Gastroesophageal sphincter (tissue), 4 donors: ENCODE data around the gene CD1C. TPM values are rescaled to one million over a fixed set of nuclear protein-coding genes. Genes with fewer than 3 reads are reported as not detected.

Experiments
- ATAC-seq: fragments of 150-250 bp; one replicate; pipeline ENCODE4 v1.9.1; 2016; ENCODE audit warnings: mild to moderate bottlenecking, moderate library complexity
- H3K27ac ChIP-seq, 4 donors: fragments of 200-600 bp; sonication (generic) in 3 of 4; 1 replicate in 3 of 4; 2 replicates in 1 of 4; pipeline ENCODE4 v1.5.1; 2016 to 2019
- H3K27me3 ChIP-seq: fragments of 200-600 bp; sonication (generic); one replicate; pipeline ENCODE4 v1.5.1; 2019
- H3K36me3 ChIP-seq, 2 donors: fragments of 200-600 bp; sonication (generic); one replicate each; pipeline ENCODE4 v1.5.1; 2019; ENCODE audit warnings: control low read depth in 1 of 2
- H3K4me1 ChIP-seq, 3 donors: fragments of 200-600 bp; sonication (generic); 1 replicate in 2 of 3; 2 replicates in 1 of 3; pipeline ENCODE4 v1.5.1; 2016 to 2019; ENCODE audit warnings: control low read depth in 2 of 3
- H3K4me3 ChIP-seq, 2 donors: fragments of 200-600 bp; sonication (generic); one replicate each; pipeline ENCODE4 v1.5.1; 2019; ENCODE audit warnings: mild to moderate bottlenecking in 1 of 2, moderate library complexity in 1 of 2
- H3K9me3 ChIP-seq, 3 donors: fragments of 200-600 bp; sonication (generic); one replicate each; pipeline ENCODE4 v1.5.1; 2017 to 2019; ENCODE audit warnings: control low read depth in 2 of 3
- EP300 ChIP-seq: sonication (generic); formaldehyde crosslinking; IDR thresholded peaks from one replicate; pipeline ENCODE4 v1.6.1; 2017; ENCODE audit warnings: antibody characterized with exemption, mild to moderate bottlenecking
- POLR2A ChIP-seq, 2 donors: fragments of 450-650 bp; IDR thresholded peaks; one replicate each; pipeline ENCODE4 v1.6.1; 2017; ENCODE audit warnings: antibody characterized with exemption in 2 of 2, mild to moderate bottlenecking in 2 of 2, moderate library complexity in 1 of 2
- POLR2AphosphoS5 ChIP-seq: sonication (generic); formaldehyde crosslinking; IDR thresholded peaks from one replicate; pipeline ENCODE4 v1.6.1; 2017; ENCODE audit warnings: antibody characterized with exemption
- WGBS, 2 donors: methylation state at CpG; one replicate each; pipeline ENCODE4 v1.1.5; 2018; ENCODE audit warnings: low coverage in 1 of 2; 5-methylcytosine and 5-hydroxymethylcytosine counted together
- total RNA-seq, 4 donors: library from RNA; depleted of rRNA; stranded (reverse); fragments of >200 nt; gene quantifications; one replicate each; pipeline ENCODE4 v1.1.0, GENCODE V29; 2016
- TF ChIP-seq, protein P1 (sequence below), 4 experiments: fragments of 200-600 bp in 2 of 4; fragments of 450-650 bp in 2 of 4; sonication (generic) in 1 of 4; IDR thresholded peaks; one replicate each; pipeline ENCODE4 v1.5.1; 2017 to 2019; ENCODE audit warnings: antibody characterized with exemption in 4 of 4, mild to moderate bottlenecking in 2 of 4, moderate library complexity in 2 of 4

Gene CD1C
- total RNA-seq: 1 to 10 TPM in 1 of 4 donors, not detected in 3; 1.8 TPM

DNA sequence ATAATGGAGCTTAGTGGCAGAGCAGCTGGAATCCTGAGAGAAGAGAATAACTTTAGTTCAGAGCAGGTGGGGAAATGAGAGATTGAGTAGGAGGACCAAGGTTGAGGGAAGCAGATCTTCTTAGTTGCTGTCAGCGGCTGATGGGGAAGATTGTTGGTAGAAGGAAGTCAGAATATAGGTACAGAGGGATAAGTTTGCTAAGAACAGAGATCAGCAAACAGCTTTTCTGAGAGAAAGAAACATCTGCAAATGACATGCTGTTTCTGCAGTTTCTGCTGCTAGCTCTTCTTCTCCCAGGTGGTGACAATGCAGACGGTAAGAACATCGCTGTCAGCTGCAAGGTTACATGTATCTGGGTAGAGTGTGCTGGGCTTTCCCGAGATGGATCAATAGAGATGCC, at the start of gene CD1C:
Gene CD1C, plus strand, starts transcription at position 113 of the 400 bp plus-strand sequence. Its CDS starts 142 bp downstream, at position 255.
- TF ChIP-seq EP300 (no peak), POLR2AphosphoS5 (no peak), POLR2A (IDR thresholded peaks at IDR 0.05) (no peak)
- TF ChIP-seq, protein P1, sequence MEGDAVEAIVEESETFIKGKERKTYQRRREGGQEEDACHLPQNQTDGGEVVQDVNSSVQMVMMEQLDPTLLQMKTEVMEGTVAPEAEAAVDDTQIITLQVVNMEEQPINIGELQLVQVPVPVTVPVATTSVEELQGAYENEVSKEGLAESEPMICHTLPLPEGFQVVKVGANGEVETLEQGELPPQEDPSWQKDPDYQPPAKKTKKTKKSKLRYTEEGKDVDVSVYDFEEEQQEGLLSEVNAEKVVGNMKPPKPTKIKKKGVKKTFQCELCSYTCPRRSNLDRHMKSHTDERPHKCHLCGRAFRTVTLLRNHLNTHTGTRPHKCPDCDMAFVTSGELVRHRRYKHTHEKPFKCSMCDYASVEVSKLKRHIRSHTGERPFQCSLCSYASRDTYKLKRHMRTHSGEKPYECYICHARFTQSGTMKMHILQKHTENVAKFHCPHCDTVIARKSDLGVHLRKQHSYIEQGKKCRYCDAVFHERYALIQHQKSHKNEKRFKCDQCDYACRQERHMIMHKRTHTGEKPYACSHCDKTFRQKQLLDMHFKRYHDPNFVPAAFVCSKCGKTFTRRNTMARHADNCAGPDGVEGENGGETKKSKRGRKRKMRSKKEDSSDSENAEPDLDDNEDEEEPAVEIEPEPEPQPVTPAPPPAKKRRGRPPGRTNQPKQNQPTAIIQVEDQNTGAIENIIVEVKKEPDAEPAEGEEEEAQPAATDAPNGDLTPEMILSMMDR (IDR thresholded peaks at IDR 0.05): no peak
- no peaks in the 10 kb centered on the region for H3K36me3 ChIP-seq
- peaks cover 7% of the 10 kb centered on the region for H3K27me3 ChIP-seq
- H3K9me3 ChIP-seq: peaks cover 0 to under 1% (median 0%) of the 10 kb centered on the region in 3 donors
- H3K4me3 ChIP-seq: no peak within 1 kb of the TSS
- no peak within 1 kb of the TSS for H3K27ac ChIP-seq
- 77 to 81% methylated on average over 3 to 4 of the region's 4 CpGs for WGBS, 2 donors
- no peaks in the 10 kb centered on the region for H3K4me1 ChIP-seq
- ATAC-seq: no peak

DNA sequence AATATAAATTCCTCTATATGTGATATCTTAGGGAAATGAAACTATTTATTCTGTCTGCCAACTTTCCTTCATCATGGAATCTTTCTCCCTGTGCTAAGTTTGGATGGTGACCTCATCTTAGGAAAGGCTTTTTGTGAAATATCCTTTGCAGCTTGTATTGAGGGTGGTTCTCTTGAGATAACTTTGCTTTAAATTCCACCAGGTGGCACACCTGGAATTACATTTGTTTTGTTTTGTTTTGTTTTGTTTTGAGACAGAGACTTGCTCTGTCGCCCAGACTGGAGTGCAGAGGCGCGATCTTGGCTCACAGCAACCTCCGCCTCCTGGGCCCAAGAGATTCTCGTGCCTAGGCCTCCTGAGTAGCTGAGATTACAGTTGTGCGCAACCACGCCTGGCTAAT, 43.1 kb upstream of the CD1C start:
- TF ChIP-seq POLR2AphosphoS5 (no peak), EP300 (no peak), POLR2A (IDR thresholded peaks at IDR 0.05) (no peak)
- TF ChIP-seq, protein P1 (IDR thresholded peaks at IDR 0.05): no peak
- H3K4me3 ChIP-seq: no peak overlapping the region
- no peak overlapping the region for H3K27ac ChIP-seq
- H3K27me3 ChIP-seq: no peaks in the 10 kb centered on the region
- H3K9me3 ChIP-seq: no peaks in the 10 kb centered on the region
- WGBS, 2 donors: 71% methylated on average over 7 of the region's 7 CpGs; no CpG with 5 or more reads in 1 of the 2 donors
- peaks cover 0 to 6% (median 0%) of the 10 kb centered on the region in 3 donors for H3K4me1 ChIP-seq
- H3K36me3 ChIP-seq: no peaks in the 10 kb centered on the region
- ATAC-seq: no peak

DNA sequence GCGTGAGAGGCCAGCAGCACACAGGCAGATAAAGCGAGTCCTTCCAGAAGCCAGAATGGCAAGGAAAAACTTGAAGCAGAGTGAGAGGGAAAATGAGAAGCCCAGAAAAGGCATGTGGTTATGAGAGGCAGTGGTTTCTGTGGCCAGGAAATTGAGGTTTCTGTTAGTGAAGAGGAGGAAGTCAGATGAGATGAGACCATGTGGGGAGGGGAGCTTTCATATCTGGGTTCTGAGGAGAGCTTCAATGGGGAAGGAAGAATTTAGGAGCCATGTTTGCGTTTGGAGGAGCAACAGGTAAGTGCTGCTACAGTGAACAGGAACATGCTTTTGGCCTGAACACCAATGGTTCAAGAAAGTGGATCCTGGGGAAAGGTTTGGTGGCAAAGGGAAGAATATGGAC, 41.6 kb upstream of the CD1C start:
- Histone ChIP-seq H3K4me3 (no peak overlapping the region), H3K36me3 (no peaks in the 10 kb centered on the region), H3K4me1 (peaks cover 0 to 6% (median 0%) of the 10 kb centered on the region in 3 donors), H3K27me3 (no peaks in the 10 kb centered on the region), H3K9me3 (no peaks in the 10 kb centered on the region), H3K27ac (no peak overlapping the region)
- no peak for TF ChIP-seq EP300
- no peak for TF ChIP-seq POLR2AphosphoS5
- TF ChIP-seq POLR2A (IDR thresholded peaks at IDR 0.05): no peak
- TF ChIP-seq, protein P1 (IDR thresholded peaks at IDR 0.05): no peak
- 29 to 73% methylated on average over 2 to 3 of the region's 3 CpGs for whole genome bisulfite sequencing, 2 donors
- no peak for ATAC-seq

DNA sequence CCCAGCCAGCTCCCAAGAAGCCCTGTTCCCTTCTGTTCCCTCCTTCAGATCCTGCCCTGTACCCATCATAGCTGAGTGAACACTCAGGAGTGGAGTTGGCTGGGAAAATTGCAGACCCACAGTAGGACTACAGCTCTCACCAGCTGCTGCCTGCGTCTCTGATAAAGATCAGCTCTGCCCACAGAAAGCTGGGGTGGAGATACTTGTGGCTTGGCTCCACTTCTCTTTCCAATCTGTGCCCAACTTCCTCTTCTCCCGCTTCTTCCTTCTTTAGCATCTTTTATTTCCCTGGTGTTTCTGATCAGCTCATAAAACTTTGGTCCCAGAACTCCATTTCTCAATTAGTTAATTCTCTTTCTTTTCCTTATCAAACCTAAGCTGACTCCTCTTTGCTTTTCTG, 41.0 kb upstream of the CD1C start:
- WGBS, 2 donors: 90% methylated on average over 2 of the region's 2 CpGs
- Histone ChIP-seq H3K9me3 (no peaks in the 10 kb centered on the region), H3K27me3 (no peaks in the 10 kb centered on the region), H3K36me3 (no peaks in the 10 kb centered on the region), H3K27ac (no peak overlapping the region), H3K4me1 (peaks cover 0 to 6% (median 0%) of the 10 kb centered on the region in 3 donors), H3K4me3 (no peak overlapping the region)
- no peak for ATAC-seq
- no peak for TF ChIP-seq POLR2AphosphoS5
- TF ChIP-seq, protein P1 (IDR thresholded peaks at IDR 0.05): no peak
- no peak for TF ChIP-seq POLR2A (IDR thresholded peaks at IDR 0.05)
- TF ChIP-seq EP300: no peak

DNA sequence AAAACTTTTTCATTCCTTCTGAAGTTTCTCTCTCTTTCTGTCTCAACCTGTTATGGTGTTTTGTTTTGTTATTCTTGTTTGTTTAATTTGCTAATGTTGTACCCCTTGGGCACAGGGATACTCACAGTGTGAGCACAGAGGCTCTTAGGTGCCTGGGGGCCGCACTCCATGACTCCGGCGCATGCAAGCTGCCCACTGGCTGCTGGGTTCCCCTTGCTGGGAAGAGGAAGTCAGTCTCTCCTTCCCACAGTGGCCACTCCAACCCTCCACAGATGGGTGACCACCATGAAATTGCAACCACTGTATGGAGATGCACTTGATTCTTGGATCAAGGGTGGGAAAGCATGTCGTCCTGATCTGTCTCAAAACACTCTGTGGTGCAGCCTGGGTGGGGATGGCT, 40.1 kb upstream of the CD1C start:
- no peak overlapping the region for H3K27ac ChIP-seq
- WGBS, 2 donors: 80 to 87% methylated on average over 1 to 3 of the region's 4 CpGs
- no peak for ATAC-seq
- H3K27me3 ChIP-seq: no peaks in the 10 kb centered on the region
- TF ChIP-seq, protein P1 (IDR thresholded peaks at IDR 0.05): no peak
- TF ChIP-seq EP300 (no peak), POLR2A (IDR thresholded peaks at IDR 0.05) (no peak), POLR2AphosphoS5 (no peak)
- H3K4me3 ChIP-seq: no peak overlapping the region
- H3K9me3 ChIP-seq: no peaks in the 10 kb centered on the region
- peaks cover 0 to 6% (median 0%) of the 10 kb centered on the region in 3 donors for H3K4me1 ChIP-seq
- no peaks in the 10 kb centered on the region for H3K36me3 ChIP-seq
